Stimulated activated naive CD4-positive, alpha-beta T cell (primary cell): Measurements from ENCODE around the gene LBP.
"Not testable (repeated sequence)": the region's sequence is repeated elsewhere in the genome, so short reads cannot be mapped to it uniquely, and the experiment has no call there.

Source experiments
- DNase-seq, 6 experiments: peaks; one replicate each; lab custom pipeline; 2025; lab: John Stamatoyannopoulos, UW

Gene LBP, protein sequence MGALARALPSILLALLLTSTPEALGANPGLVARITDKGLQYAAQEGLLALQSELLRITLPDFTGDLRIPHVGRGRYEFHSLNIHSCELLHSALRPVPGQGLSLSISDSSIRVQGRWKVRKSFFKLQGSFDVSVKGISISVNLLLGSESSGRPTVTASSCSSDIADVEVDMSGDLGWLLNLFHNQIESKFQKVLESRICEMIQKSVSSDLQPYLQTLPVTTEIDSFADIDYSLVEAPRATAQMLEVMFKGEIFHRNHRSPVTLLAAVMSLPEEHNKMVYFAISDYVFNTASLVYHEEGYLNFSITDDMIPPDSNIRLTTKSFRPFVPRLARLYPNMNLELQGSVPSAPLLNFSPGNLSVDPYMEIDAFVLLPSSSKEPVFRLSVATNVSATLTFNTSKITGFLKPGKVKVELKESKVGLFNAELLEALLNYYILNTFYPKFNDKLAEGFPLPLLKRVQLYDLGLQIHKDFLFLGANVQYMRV

DNA sequence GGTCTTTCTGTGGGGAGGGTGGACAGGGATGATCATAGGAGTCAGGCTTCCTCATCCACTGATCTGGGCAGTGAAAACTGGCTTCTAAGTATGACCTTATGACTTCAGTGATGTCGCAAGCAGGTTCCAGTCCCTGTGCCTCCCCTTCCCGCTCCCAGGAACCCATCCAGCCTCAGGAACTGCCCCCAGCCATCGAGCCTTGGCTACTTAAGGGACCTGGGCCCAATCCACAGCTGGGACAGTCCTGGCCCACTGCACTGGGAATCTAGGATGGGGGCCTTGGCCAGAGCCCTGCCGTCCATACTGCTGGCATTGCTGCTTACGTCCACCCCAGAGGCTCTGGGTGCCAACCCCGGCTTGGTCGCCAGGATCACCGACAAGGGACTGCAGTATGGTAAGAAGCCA, at the start of gene LBP:
TSS of gene LBP (plus strand) at position 236 of the 405 bp plus-strand sequence. CDS start at position 271, 35 bp downstream.
- no peak for DNase-seq

DNA sequence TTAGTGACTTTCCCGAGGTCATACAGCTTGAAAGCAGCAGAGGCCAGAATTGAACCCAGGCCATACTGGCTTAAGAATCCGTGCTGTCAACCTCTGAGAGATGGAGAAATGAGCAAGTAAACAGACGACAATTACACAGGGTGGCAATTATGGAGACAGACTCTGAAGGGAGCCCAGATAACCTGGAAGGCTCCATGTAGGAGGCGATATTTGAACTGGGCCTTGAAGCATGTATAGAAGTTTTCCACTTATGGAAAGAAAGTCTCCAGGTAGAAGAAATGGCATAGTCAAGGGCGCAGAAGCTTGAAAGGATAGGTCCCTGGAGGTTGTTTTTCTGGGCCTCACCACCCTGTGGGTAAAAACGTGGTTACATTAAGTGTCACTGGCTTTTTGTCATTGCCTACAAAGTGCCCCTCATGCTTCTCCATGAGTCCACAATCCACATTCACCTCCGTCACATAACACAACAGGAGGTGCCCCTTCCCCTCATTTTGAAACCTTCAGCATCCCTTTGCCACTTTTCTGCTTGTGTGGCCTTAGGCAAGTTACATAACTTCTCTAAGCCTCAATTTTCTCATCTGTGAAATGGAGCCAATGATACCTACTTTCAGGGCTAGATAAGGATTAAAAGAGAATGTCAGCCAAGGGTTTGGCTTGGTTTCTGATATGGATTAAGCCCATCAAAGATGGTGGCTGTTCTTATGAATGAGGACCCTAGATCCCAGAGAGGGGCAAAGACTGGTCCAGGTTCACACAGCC, 48.2 kb upstream of the LBP start:
- no peak for DNase-seq

DNA sequence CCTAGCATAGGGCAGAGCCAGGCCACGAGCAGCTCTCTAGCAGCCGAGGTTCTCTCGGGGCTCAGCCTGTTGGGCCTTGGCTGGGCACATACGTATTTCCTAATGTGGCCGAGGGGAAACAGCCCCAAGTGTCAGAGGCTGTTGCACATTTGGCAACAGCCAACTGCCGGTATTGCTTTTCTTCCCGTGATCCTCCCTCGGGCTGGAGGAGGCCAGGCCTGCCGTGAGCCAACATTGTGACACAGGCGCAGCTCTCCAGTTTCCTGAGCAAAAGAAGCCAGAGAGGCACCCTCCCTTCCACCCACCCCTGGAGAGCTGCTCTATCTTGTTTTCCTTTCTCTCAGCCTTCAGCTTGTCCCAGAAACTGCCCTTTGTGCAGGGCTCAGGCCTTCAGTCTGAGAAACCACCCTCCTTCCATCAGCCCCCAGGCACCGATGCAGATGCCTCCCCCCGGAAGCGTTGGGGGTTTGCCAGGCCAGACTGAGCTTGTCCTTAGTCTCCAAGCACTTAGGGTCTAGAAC, 47.5 kb upstream of the LBP start:
- DNase-seq, result no peak

DNA sequence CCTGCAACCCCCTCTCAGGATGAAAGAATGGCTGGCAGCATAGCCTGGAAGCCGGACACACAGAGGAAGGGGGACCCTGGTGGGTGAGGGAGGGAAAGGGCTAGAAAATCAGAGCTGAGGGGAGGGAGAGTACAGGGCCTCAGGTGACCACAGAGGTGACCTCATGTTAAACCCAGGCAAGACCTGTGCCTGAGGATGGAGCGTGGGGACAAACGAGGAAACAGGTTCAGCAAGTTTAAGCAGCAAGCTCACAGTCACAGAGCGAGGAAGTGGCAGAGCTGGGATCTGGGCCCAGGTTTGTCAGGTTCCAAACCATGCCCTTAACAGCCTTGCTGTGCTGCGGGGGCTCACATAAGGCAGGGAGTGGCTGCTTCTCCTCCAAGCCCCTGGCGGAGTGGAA, 46.3 kb upstream of the LBP start:
- no peak for DNase-seq

DNA sequence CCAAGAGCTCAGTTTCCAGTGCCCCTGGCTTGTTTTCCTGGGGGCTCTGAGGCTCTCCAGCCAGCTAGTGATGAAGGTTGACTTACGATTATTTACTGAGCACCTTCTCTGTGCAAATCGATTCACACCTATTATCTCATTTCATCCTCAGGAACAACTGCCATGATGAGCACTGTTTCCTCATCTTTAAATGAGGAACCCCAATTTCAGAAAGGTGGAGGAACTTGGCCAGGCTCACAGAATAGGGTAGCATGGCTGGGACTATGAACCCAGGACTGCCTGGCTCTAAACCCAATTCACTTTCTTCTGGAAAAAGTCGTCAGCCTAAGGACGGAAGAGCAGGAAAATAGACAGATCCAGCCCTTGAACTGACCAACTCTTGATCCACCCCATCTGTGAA, 45.8 kb upstream of the LBP start:
- DNase-seq, result no peak

DNA sequence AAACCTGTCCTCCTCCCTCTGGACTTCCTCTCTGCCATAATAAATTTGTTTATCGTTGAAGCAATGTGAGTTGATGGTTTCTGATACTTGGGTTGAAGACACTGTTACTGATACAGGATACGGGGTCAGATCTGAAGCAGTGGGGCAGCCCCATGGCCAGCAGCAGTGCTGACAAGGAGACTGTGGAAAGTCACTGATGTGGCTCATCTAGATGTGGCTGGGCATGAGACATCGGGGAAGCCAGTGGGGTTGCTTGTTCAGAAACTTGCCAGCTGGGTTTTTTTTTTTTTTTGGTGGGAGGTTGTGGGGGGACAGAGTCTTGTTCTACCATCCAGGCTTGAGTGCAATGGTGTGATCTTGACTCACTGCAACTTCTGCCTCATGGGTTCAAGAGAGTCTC, 45.0 kb upstream of the LBP start:
- no peak for DNase-seq

DNA sequence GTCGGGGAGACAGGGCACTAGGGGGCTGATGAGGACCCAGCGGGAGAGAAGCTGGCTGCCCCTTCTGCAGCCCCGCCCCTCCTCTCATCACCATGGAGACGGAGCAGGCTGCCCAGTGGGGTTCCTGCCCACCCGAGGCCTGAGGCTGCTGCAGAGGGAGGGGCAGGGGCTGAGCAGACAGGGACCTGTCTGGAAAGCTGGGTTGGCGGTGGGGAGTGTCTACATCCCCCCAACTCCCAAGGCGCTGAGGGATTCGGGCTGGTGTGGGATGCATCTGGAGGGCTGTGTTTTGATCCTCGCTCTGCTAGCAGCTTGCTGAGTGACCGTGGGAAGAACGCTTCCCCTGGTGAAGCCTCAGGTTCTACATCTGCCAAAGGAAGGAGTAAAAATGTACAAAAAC, 43.5 kb upstream of the LBP start:
- no peak for DNase-seq

DNA sequence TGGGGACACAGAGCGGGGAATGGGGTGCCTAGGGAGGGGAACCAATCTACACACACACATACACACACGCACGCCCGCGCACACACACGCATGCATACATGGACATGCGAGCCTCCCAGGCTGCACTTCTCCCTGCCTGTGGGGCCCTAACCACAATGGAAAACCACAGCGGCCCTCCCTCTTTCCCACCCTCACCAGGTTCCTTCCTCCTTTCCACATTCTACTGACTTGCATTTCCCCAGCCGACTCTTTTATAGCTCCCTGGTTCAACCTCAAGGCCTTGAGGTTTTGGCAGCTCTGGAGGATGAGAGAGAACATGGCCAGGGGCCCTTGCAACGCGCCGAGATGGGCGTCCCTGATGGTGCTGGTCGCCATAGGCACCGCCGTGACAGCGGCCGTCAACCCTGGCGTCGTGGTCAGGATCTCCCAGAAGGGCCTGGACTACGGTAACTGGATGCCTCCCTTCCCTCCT, 42.3 kb upstream of the LBP start, which contains the start of gene BPI:
TSS of gene BPI (plus strand) at position 249 of the 472 bp plus-strand sequence. CDS start at position 317, 68 bp downstream.
- no peak for DNase-seq

DNA sequence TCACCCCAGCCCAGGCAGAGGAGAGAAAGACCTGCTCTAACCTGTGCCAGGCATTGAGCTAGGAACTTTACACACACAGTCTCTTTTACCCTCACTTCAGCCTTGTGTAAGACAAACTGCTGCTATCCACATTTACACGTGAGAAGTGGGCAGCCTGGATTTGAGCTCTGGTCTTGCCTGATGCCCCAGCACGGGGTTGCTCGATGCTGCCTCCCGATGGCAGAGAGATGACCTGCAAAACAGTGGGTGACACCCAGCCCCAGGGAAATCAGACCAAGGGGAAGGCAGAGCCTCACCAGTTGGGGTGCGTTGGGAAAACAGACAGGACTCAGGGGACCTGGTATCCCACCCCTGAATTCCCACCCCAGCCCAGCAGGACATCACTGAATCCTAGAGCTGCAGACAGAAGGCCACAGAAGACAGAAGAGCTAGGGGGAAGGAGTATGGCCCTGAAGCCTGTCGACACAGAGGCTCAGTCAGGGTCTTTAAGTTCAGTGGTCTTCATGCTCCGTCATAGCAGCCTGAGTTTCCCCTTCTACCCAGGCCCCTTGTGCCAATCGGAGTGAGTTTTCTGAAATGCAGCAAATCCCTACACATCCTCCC, 41.3 kb upstream of the LBP start:
- DNase-seq, result no peak

DNA sequence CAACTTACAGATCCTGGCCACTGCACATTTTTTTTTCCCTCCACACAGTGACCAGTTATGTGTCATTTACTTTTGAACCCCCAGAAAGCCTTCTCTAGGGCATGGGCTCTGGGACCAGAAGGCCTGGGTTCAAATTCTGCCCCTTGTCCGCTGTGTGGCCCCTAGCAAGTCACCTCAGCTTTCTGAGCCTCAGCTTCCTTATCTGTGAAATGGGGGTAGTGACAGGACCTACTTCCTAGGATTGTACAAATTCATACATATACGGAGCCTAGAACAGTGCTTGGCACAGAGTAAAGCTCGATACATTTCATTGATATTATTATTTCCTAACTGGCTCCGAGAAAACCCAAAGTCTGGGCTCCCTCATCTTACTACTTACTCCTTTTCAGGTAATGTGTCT, 40.7 kb upstream of the LBP start:
- DNase-seq, result no peak

DNA sequence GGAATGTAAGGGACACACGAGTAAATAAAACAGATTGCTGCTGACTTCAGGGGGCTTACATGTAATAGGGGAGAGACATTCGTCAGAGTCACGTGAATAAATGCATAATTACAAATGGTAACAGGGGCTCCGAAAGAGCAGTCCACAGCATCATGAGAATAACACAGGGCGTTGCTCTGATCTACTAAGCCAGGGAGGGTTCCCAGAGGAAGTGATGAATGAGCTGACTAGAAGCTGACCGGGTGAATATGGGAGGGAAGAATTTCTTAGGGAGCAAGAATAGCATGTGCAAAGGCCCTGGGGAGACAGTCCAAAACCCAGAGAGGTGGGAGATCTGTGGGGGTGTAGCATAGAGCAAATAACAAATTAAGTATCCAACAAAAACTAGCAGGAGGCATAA, 39.9 kb upstream of the LBP start:
- no peak for DNase-seq

DNA sequence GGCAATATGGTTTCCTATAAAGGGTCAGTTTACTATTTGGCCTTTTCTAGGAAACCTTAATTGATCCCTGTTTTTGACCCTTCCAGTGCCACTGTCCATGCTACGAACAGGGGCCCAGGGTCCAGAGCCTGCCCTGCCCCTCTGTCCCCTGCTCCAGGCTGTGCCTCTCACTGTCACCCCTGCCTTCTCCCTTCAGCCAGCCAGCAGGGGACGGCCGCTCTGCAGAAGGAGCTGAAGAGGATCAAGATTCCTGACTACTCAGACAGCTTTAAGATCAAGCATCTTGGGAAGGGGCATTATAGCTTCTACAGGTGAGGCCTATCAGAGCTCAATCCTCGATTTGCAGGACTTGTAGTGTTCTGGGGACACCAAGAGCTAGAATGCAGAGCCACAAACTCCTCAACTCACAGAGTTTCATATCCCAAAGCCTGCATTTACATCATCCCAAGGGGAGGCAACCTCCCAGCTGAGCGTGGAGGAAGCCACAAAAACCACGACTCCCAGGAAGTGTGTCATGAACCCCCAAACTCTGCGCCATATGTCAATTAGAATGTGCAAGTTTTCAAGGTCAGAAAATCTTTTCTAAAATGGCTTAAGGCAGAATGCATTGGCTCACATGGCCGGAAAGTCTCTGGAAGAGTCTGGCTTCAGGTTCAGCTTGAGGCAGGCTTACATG, 38.8 kb upstream of the LBP start:
- no peak for DNase-seq

DNA sequence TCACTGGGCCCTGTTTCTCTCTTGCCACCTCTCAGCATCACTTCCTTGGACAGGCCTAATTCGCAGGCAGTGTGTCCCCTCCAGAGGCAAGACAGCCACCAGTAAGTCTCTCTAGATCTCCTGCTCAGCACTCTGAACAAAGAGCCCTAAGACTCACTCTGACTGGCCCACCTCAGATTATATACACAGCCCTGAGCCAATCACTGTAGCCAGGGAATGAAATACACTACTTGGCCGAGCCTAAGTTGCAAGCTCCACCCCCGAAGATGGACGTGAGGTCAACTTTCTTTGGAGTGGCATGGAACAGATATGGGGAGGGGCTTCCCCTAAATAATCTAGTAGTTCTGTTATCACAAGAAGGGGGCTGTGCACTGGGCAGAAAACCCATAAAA, 38.2 kb upstream of the LBP start:
- DNase-seq, result no peak

DNA sequence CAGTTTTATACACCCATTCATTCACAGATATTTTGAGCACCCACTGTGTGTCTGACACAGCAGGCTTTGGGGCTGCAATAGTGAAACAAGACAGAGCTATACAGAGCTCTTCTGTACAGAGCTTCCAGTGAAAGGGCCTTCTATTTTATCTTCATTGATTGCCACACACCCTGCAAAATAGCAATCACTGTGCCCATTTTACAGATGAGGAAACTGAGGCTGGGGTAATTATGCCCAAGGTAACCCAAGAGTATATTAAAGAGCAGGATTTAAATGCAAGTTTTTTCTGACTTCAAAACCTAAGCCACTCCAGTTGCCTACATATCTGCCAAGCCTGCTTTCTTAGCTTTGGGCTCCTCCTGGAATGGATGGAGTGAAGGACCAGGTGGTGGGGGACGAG, 37.8 kb upstream of the LBP start:
- DNase-seq, result no peak

DNA sequence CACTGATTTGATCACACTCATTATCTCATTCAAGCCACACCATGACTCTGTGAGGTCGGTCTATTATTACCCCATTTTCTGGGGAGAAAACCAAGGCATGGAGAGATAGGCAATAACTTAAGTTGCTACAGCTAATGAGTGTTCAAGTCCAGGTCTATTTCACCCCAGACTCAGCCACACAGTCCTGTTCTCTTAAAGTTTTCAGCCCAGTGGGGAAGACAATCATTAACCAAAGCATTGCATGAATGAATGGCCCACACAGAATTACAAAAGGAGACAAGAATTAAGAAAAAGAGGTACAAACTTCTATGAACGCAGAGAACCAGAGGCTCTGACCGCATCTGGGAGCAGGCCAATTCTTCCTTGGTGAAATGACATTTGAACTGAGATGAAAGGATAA, 35.2 kb upstream of the LBP start:
- DNase-seq, result no peak

DNA sequence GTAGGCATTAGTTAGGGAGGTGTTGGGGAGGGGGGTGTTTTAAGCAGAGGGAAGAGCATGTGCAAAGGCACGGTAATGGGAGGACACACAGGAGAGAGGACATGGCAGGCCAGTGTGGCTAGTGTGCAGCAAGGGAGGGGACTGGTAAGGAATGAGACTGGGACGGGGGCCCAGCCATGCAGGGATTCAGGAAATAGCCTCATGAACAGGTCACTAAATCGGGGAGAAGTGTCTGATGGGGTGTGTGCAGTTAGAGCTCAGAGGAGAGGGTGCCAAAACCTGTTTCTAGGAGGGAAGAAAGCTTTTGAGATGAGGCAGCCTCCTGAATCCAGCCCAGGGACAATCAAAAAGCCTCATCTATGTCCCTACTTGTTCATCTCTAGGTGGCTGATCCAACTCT, 34.8 kb upstream of the LBP start:
- no peak for DNase-seq

DNA sequence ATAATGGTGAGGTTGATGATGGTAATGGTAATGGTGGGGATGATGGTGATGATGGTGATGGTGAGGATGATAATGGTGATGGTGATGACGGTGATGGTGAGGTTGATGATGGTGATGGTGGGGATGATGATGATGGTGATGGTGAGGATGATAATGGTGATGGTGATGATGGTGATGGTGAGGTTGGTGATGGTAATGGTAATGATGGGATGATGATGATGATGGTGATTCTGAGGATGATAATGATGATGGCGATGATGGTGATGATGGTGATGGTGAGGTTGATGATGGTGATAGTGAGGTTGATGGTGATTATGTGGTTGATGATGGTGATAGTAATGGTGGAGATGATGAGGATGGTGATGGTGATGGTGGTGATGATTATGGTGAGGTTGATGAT, 32.6 kb upstream of the LBP start:
- no peak for DNase-seq

DNA sequence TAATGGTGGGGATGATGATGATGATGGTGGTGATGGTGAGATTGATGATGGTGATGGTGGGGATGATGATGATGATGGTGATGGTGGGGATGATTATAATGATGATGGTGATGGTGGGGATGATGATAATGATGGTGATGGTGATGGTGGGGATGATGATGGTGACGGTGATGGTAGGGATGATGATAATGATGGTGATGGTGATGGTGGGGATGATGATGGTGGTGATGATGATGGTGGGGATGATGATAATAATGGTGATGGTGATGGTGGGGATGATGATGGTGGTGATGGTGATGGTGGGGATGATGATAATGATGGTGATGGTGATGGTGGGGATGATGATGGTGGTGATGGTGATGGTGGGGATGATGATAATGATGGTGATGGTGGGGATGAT, 31.9 kb upstream of the LBP start:
- not testable (repeated sequence) for DNase-seq

DNA sequence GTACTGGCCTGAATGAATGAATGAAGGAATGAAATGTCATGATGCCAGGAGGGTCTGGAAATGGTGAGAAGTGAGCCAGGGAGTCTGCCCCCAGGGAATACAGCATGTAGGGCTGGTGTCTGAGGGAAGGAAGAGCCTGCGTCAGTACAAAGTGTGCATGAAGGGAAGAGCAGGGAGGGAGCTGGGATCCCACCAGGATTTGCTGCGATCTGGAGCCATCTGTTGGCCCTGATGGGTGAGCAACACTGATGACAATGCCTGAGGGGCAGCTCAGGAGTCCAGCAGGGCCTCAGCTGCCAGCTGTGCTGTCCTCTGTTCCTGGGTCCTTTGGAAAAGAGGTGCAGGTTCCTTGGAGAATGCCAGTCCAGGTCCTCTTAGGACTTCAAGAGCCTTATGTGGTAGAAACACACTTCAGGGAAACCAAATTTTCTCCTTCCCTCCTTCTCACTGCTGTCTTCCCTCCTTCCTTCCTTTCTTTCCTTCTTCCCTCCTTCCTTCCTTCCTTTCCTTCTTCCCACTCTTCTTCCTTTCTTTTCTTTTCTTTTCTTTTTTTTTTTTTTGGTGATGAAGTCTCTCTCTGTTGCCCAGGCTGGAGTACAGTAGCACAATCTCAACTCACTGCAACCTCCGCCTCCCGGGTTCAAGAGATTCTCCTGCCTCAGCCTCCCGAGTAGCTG, 30.9 kb upstream of the LBP start:
- no peak for DNase-seq

DNA sequence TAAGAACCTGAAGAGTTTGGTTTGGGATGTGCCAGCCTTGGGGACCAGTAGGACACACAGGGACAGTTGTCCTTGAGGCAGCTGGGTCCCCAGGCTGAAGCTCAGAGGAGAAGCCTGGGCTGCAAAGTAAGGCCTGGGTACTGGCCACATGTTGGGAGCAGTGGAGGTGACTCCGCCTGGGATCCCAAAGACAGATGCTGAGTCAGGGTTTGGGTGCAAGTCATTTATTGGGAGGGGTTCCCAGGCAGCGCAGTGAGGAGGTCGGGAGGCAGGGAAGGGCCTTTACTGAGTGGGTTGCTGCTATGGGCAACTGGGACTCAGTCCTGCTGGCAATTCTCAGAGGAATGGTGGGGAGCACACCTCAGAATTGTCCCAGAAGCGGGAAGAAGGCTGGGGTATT, 29.9 kb upstream of the LBP start:
- no peak for DNase-seq

DNA sequence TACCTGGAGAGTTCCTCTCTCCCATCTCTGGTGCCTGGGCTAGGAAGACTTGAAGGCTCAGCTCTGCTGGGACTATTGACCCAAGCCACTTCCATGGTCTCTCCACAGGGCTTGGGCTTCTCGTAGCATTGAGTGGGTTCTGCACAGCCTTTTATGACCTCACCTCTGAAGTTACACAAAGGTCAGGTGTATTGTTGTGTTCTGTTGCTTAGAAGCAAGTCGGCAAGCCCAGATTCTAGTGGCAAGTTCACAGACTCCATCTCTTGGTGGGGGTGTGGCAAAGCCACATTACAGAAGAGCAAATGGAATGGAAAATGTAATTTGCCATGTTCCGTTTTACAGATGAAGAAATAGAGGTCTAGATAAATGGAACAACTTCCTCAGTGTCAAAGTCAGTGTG, 28.9 kb upstream of the LBP start:
- DNase-seq, result no peak
